Measurements from ENCODE around the gene DGCR2. TPM values are rescaled to one million over a fixed set of nuclear protein-coding genes. Genes with fewer than 3 reads are reported as not detected.

DGCR2 gene
- total and polyA plus RNA-seq, 11 donors, result 26.0 to 53.3 (median 41.2) TPM

DNA sequence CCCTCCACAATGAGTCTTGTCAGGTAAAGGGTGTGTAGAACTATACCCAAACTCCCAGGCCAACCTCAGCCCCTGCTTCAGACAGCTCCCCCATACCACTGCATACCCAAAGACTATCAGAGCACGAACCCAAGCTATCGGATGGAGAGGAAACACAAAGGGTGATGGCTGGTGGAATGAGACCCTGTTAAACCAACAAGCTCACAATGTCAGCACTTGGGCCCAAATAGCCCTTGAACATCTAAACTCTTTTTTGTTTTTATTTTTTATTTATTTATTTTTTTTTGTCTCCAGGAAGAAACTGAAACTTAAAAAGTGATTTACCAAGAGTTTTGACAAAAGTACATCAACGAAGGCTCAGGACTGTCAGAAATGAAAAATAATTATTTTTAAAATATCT is 10.6 kb downstream of the DGCR2 start:
- intact Hi-C loops (cut with DNase I), result loop anchor here in 1 of 10 donors (10.0 kb wide), 1 partner anchor 57 kb away; no protein-coding TSS in a partner anchor
- DNase-seq (no peak), ATAC-seq (no peak)
- H3K36me3 ChIP-seq, result peaks cover 0 to 5% (median 0%) of the 10 kb centered on the region in 9 donors
- TF ChIP-seq, protein P1, sequence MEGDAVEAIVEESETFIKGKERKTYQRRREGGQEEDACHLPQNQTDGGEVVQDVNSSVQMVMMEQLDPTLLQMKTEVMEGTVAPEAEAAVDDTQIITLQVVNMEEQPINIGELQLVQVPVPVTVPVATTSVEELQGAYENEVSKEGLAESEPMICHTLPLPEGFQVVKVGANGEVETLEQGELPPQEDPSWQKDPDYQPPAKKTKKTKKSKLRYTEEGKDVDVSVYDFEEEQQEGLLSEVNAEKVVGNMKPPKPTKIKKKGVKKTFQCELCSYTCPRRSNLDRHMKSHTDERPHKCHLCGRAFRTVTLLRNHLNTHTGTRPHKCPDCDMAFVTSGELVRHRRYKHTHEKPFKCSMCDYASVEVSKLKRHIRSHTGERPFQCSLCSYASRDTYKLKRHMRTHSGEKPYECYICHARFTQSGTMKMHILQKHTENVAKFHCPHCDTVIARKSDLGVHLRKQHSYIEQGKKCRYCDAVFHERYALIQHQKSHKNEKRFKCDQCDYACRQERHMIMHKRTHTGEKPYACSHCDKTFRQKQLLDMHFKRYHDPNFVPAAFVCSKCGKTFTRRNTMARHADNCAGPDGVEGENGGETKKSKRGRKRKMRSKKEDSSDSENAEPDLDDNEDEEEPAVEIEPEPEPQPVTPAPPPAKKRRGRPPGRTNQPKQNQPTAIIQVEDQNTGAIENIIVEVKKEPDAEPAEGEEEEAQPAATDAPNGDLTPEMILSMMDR (IDR thresholded peaks at IDR 0.05), result no peak
- no peak for TF ChIP-seq POLR2A (IDR thresholded peaks at IDR 0.05)
- peak overlapping the region in 1 of 12 donors; percentile 86 for H3K27ac ChIP-seq
- 90 to 96% (median 93%) methylated on average over 3 of the region's 3 CpGs for WGBS, 4 donors
- no peaks in the 10 kb centered on the region for H3K9me3 ChIP-seq
- H3K4me3 ChIP-seq, result no peak overlapping the region
- no peaks in the 10 kb centered on the region for H3K27me3 ChIP-seq
- peaks cover 10 to 78% (median 48%) of the 10 kb centered on the region in 12 donors for H3K4me1 ChIP-seq

DNA sequence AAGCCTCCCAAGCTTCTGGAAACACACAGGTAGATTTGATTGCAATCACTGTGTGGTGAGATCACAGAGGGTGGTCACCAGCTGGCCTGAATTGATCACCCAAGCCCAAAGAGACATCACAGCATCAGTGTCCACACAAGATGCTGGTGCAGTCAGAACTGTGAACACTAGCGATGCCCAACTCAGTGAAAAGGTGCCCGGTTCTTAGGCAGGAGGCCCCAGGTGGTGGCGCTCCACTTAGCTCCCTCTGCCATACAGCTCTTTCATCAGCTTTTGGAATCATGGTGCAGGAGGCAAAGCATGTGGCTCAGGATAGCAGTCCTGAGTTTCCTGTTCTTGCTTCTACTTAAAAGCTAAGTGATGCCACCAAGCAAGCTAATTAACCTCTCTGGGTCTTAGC is 11.1 kb downstream of the DGCR2 start:
- no peak for TF ChIP-seq POLR2A (IDR thresholded peaks at IDR 0.05)
- TF ChIP-seq, protein P1 (IDR thresholded peaks at IDR 0.05), result no peak
- 93 to 96% (median 94%) methylated on average over 3 of the region's 3 CpGs for WGBS, 4 donors
- no peak overlapping the region for H3K4me3 ChIP-seq
- H3K9me3 ChIP-seq, result no peaks in the 10 kb centered on the region
- no peaks in the 10 kb centered on the region for H3K27me3 ChIP-seq
- intact Hi-C loops (cut with DNase I), result loop anchor here in 1 of 10 donors (10.0 kb wide), 1 partner anchor 56 kb away; no protein-coding TSS in a partner anchor
- H3K36me3 ChIP-seq, result peaks cover 0 to 5% (median 0%) of the 10 kb centered on the region in 9 donors
- no peak for ATAC-seq
- no peak for DNase-seq
- H3K27ac ChIP-seq, result peak overlapping the region in 1 of 12 donors; percentile 86
- peaks cover 14 to 77% (median 52%) of the 10 kb centered on the region in 12 donors for H3K4me1 ChIP-seq

DNA sequence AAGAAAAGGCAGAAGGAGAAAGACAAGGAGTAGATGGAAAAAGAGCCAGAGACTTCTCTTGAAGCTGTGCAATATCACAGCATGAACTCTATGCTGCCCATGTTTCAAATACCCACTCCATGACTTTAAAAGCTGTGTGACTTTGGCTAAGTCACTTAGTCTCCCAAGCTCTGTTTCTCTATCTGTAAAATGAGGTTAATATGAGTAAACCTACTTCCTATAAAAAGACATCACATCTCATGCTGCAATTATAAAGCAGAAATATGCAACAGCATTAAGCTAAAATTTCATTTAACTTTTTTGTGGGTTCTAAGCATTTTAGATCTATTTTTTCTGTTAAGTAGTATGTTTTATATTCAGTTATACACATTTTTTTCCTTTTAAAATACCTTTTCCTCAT is 11.6 kb downstream of the DGCR2 start:
- ATAC-seq (no peak), DNase-seq (no peak)
- Histone ChIP-seq H3K27ac (peak overlapping the region in 1 of 12 donors; percentile 86), H3K36me3 (peaks cover 0 to 3% (median 0%) of the 10 kb centered on the region in 9 donors), H3K27me3 (no peaks in the 10 kb centered on the region), H3K4me3 (no peak overlapping the region), H3K4me1 (peaks cover 15 to 77% (median 53%) of the 10 kb centered on the region in 12 donors), H3K9me3 (no peaks in the 10 kb centered on the region)
- TF ChIP-seq POLR2A (IDR thresholded peaks at IDR 0.05), result no peak
- TF ChIP-seq, protein P1 (IDR thresholded peaks at IDR 0.05), result no peak
- intact Hi-C loops (cut with DNase I), result loop anchor here in 1 of 10 donors (10.0 kb wide), 1 partner anchor 56 kb away; no protein-coding TSS in a partner anchor

DNA sequence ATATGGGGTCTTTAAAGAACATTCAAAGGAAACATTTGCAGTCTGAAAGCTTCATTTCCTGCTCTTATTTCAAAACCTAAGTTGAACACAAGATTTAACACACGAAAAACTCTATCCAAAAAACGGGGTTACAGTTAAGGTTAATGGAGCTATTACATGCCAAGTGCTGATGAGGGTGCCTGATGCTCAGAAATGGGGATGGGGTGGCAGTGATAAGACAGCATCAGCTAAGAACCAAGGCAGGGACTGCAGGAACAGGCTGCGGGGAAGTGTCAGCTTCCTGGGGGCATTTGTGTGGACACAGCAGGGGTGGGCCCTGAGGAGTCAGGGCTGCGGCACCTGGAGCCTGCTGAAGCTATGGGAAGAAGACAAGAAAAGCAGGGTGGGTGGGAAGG is 12.2 kb downstream of the DGCR2 start:
- H3K27me3 ChIP-seq, result no peaks in the 10 kb centered on the region
- H3K9me3 ChIP-seq, result no peaks in the 10 kb centered on the region
- H3K4me3 ChIP-seq, result peak overlapping the region in 1 of 12 donors; percentile 40
- no peak for ATAC-seq
- intact Hi-C loops (cut with DNase I), result loop anchor here in 1 of 10 donors (10.0 kb wide), 1 partner anchor 55 kb away; no protein-coding TSS in a partner anchor
- H3K36me3 ChIP-seq, result no peaks in the 10 kb centered on the region
- 35 to 82% (median 71%) methylated on average over 4 of the region's 4 CpGs for WGBS, 4 donors
- H3K27ac ChIP-seq, result peak overlapping the region in 1 of 12 donors; percentile 86
- TF ChIP-seq, protein P1 (IDR thresholded peaks at IDR 0.05), result no peak
- no peak for TF ChIP-seq POLR2A (IDR thresholded peaks at IDR 0.05)
- peaks cover 11 to 71% (median 49%) of the 10 kb centered on the region in 12 donors for H3K4me1 ChIP-seq
- DNase-seq, result no peak

Measured in heart left ventricle (tissue), 16 donors.